ENCODE measurements around the gene TSPAN18.

- TF ChIP-seq CTCF (IDR thresholded peaks at IDR 0.05) (no peak), POLR2AphosphoS5 (IDR thresholded peaks at IDR 0.05; ENCODE audit: low read depth, low read length) (no peak), SIN3A (IDR thresholded peaks at IDR 0.05; ENCODE audit: borderline replicate concordance, insufficient read depth, low read depth, low read length) (no peak), REST (IDR thresholded peaks at IDR 0.05; ENCODE audit: insufficient read depth in 1 of 2, low read depth in 2 of 2, low read length in 1 of 2) (no peak), TCF7L2 (IDR thresholded peaks at IDR 0.05; ENCODE audit: low read depth, low read length) (no peak)
Observed at GRCh38 chr11:44887636-44888035, 160.9 kb downstream of the TSPAN18 start.

Data from Panc1 (cell line).